ENCODE results near the gene RBM45. TPM values are rescaled to one million over a fixed set of nuclear protein-coding genes. Genes with fewer than 3 reads are reported as not detected.

The RBM45 gene, protein sequence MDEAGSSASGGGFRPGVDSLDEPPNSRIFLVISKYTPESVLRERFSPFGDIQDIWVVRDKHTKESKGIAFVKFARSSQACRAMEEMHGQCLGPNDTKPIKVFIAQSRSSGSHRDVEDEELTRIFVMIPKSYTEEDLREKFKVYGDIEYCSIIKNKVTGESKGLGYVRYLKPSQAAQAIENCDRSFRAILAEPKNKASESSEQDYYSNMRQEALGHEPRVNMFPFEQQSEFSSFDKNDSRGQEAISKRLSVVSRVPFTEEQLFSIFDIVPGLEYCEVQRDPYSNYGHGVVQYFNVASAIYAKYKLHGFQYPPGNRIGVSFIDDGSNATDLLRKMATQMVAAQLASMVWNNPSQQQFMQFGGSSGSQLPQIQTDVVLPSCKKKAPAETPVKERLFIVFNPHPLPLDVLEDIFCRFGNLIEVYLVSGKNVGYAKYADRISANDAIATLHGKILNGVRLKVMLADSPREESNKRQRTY
- total RNA-seq (10 to 100 TPM in 4 of 5 donors, 1 to 10 TPM in 1; 9.2 to 17.7 (median 15.6) TPM), total RNA-seq (7.6 to 32.0 (median 20.3) reads per million in 29 experiments)
- total RNA-seq (2013) = 22.1 TPM

- under 1% methylated on average over 52 of the region's 60 CpGs for WGBS (ENCODE audit: insufficient coverage)
- Mint-ChIP-seq H3K27me3 (no peaks in the 10 kb centered on the region), H3K4me3 (peak within 1 kb of the TSS; percentile 87 to 95 (median 93)), H3K9me3 (no peaks in the 10 kb centered on the region), H3K27ac (peak within 1 kb of the TSS; percentile 74 to 89), H3K4me1 (peaks cover 33 to 44% (median 41%) of the 10 kb centered on the region in 3 donors), H3K36me3 (peaks cover 3% of the 10 kb centered on the region)
- Histone ChIP-seq H3K4me3 (ENCODE audit: control insufficient read depth in 1 of 2, extremely low read depth in 1 of 2, low read length in 1 of 2) (peak within 1 kb of the TSS; percentile 83 to 98), H3K27ac (ENCODE audit: low read length) (peak within 1 kb of the TSS; percentile 38), H3K27me3 (replicated peaks in 1 of 2; ENCODE audit: control insufficient read depth in 2 of 2, extremely low read depth in 1 of 2, insufficient read depth in 2 of 2, low read length in 1 of 2) (peaks cover 0 to 7% of the 10 kb centered on the region in 2 experiments), H3K4me1 (ENCODE audit: control insufficient read depth in 1 of 2, extremely low read depth in 1 of 2, insufficient read depth in 2 of 2, low read length in 2 of 2) (peaks cover 2 to 14% of the 10 kb centered on the region in 2 experiments), H3K9me3 (no peaks in the 10 kb centered on the region), H3K36me3 (ENCODE audit: control insufficient read depth in 2 of 2, extremely low read depth in 1 of 2, insufficient read depth in 1 of 2, low read length in 1 of 2) (peaks cover 2 to 3% of the 10 kb centered on the region in 2 donors)
- DNase-seq (peak; percentile 52 to 90 (median 74)), ATAC-seq (replicated peaks in 1 of 4) (peak; percentile 92 to 93 (median 92))
- ChIA-PET POLR2A (interaction anchor here (0.5 to 1.1 kb wide), 2 partner anchors 301 to 332 kb away, joined by 3 read pairs; no protein-coding TSS in a partner anchor), CTCF (interaction anchor here (0.6 to 2.4 kb wide), 13 partner anchors 8 to 302 kb away, joined by 3 to 11 read pairs (median 3); no protein-coding TSS in a partner anchor)
These were observed at the start of gene RBM45 for GRCh38 chr2:178112202-178113152. RBM45 (plus strand) TSS chr2:178112437; CDS start chr2:178112547, 110 bp downstream.

DNA sequence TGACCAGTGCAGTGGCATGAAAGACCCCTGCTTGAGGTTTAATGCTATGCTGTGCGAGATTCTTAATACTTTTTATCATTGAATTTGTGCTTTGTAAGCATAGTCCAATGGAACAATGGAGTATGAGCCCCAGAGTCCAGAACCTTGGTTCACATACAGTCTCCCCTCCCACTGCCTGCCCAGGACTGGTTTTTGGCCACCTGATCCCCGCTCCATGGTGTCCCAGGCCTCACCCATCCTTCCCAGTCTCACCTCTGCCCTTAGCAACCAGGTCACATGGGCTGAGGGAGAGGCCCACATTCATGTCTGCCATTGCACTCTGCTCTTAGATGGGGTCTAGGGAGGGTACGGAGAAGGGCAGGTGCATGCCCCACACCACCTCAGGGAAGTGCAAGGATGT, 45.9 kb upstream of the RBM45 start:
- ATAC-seq (replicated peaks in 1 of 4) (no peak), DNase-seq (no peak)
- H3K36me3 Mint-ChIP-seq = no peaks in the 10 kb centered on the region
- Histone ChIP-seq H3K27ac (ENCODE audit: low read length) (no peak overlapping the region), H3K4me3 (ENCODE audit: control insufficient read depth in 1 of 2, extremely low read depth in 1 of 2, low read length in 1 of 2) (no peak overlapping the region), H3K36me3 (ENCODE audit: control insufficient read depth in 2 of 2, extremely low read depth in 1 of 2, insufficient read depth in 1 of 2, low read length in 1 of 2) (no peaks in the 10 kb centered on the region), H3K27me3 (replicated peaks in 1 of 2; ENCODE audit: control insufficient read depth in 2 of 2, extremely low read depth in 1 of 2, insufficient read depth in 2 of 2, low read length in 1 of 2) (peaks cover 3 to 9% of the 10 kb centered on the region in 2 experiments), H3K9me3 (no peaks in the 10 kb centered on the region), H3K4me1 (ENCODE audit: control insufficient read depth in 1 of 2, extremely low read depth in 1 of 2, insufficient read depth in 2 of 2, low read length in 2 of 2) (no peaks in the 10 kb centered on the region)
- no peaks in the 10 kb centered on the region for H3K4me1 Mint-ChIP-seq
- H3K9me3 Mint-ChIP-seq = peaks cover 0 to 3% (median 0%) of the 10 kb centered on the region in 3 donors
- no peak overlapping the region for H3K27ac Mint-ChIP-seq
- H3K27me3 Mint-ChIP-seq = peaks cover 23 to 26% of the 10 kb centered on the region in 2 donors
- H3K4me3 Mint-ChIP-seq = no peak overlapping the region
- ChIA-PET CTCF (no interaction called here), POLR2A (no interaction called here)
- WGBS (ENCODE audit: insufficient coverage) = 53% methylated on average over 2 of the region's 3 CpGs

DNA sequence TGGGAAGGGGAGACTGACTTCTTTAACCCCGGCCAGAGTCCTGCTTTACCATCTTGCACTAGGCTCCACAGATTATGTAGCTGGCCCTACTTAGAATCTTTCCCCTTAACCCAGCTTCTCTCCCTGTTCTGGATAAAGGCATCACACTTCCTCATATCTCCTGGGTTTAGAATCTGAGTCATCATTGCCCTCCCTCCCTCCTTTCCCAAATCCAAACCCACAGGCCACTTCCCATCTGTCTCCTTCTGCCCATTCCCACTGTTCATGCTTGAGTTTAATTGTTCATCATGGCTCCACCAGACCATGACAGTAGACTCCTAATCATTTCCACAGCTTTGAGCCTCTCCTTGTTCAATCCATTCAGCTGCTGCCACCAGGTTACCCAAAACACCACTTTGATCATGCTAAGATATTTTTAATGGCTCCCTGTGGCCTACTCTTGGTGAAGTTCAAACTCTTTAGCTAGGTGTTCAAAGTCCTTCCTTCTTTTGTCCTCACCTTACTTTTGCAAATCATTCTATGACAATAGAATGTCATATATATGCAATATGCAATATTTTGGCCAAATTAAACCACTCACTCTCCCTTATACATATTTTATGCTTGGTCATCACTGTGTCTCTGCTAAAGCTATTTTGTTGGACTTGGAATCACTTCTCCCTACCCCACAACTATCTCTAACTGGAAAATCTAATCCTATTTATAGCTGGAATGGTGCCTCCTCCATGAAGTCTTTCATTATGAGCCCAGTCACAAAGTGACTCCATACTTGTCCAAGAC, 45.2 kb upstream of the RBM45 start:
- Mint-ChIP-seq H3K27ac (no peak overlapping the region), H3K4me3 (no peak overlapping the region), H3K4me1 (no peaks in the 10 kb centered on the region), H3K36me3 (no peaks in the 10 kb centered on the region), H3K9me3 (peaks cover 0 to 3% (median 0%) of the 10 kb centered on the region in 3 donors), H3K27me3 (peaks cover 26 to 28% of the 10 kb centered on the region in 2 donors)
- ATAC-seq (replicated peaks in 1 of 4) = no peak
- ChIA-PET POLR2A (no interaction called here), CTCF (no interaction called here)
- no peaks in the 10 kb centered on the region for H3K9me3 ChIP-seq
- WGBS (ENCODE audit: insufficient coverage) = no CpG with 5 or more reads among the region's 1 CpG
- H3K27me3 ChIP-seq (replicated peaks in 1 of 2; ENCODE audit: control insufficient read depth in 2 of 2, extremely low read depth in 1 of 2, insufficient read depth in 2 of 2, low read length in 1 of 2) = peaks cover 6 to 16% of the 10 kb centered on the region in 2 experiments
- H3K4me3 ChIP-seq (ENCODE audit: control insufficient read depth in 1 of 2, extremely low read depth in 1 of 2, low read length in 1 of 2) = no peak overlapping the region
- no peak overlapping the region for H3K27ac ChIP-seq (ENCODE audit: low read length)
- H3K4me1 ChIP-seq (ENCODE audit: control insufficient read depth in 1 of 2, extremely low read depth in 1 of 2, insufficient read depth in 2 of 2, low read length in 2 of 2) = no peaks in the 10 kb centered on the region
- no peaks in the 10 kb centered on the region for H3K36me3 ChIP-seq (ENCODE audit: control insufficient read depth in 2 of 2, extremely low read depth in 1 of 2, insufficient read depth in 1 of 2, low read length in 1 of 2)
- no peak for DNase-seq

DNA sequence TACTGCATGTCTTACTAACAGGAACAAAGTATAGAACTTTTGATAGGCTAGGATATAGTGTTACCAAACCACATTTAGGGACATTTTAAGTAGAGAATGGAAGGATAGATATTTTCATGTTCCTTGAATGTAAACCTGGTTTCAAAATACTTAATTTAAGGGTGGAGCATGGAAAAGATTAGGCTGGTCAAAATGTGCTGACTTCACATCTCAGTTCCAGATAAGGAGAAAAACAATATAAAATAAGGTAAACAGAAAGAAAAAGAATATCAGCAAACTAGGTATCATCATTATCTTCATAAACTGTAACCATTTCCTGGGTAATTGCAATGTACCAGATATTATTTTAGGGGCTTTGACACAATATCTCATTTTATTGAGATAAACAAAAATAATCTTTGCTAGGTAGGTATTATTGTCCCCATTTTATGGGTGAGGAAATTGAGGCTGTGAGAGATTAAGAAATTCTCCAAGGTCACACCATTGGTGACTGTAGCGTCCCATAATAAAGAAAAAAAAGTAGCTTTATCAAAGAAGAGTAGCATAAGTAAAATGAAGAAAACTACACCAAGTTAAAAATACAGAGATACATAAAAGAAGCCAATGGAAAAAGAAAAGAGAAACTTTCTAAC, 43.3 kb upstream of the RBM45 start:
- Mint-ChIP-seq H3K4me3 (no peak overlapping the region), H3K4me1 (peaks cover 7 to 11% (median 11%) of the 10 kb centered on the region in 3 donors), H3K9me3 (peaks cover 0 to 3% (median 0%) of the 10 kb centered on the region in 3 donors), H3K27me3 (peaks cover 37 to 41% of the 10 kb centered on the region in 2 donors), H3K36me3 (no peaks in the 10 kb centered on the region), H3K27ac (no peak overlapping the region)
- H3K9me3 ChIP-seq = no peaks in the 10 kb centered on the region
- no peak for DNase-seq
- no peak for ATAC-seq (replicated peaks in 1 of 4)
- CTCF ChIA-PET = no interaction called here
- no peak overlapping the region for H3K27ac ChIP-seq (ENCODE audit: low read length)
- peaks cover 0 to 10% of the 10 kb centered on the region in 2 experiments for H3K4me1 ChIP-seq (ENCODE audit: control insufficient read depth in 1 of 2, extremely low read depth in 1 of 2, insufficient read depth in 2 of 2, low read length in 2 of 2)
- H3K36me3 ChIP-seq (ENCODE audit: control insufficient read depth in 2 of 2, extremely low read depth in 1 of 2, insufficient read depth in 1 of 2, low read length in 1 of 2) = no peaks in the 10 kb centered on the region
- peaks cover 6 to 24% of the 10 kb centered on the region in 2 experiments for H3K27me3 ChIP-seq (replicated peaks in 1 of 2; ENCODE audit: control insufficient read depth in 2 of 2, extremely low read depth in 1 of 2, insufficient read depth in 2 of 2, low read length in 1 of 2)
- POLR2A ChIA-PET = no interaction called here
- no peak overlapping the region for H3K4me3 ChIP-seq (ENCODE audit: control insufficient read depth in 1 of 2, extremely low read depth in 1 of 2, low read length in 1 of 2)
- no CpG with 5 or more reads among the region's 1 CpG for WGBS (ENCODE audit: insufficient coverage)

- H3K36me3 Mint-ChIP-seq = no peaks in the 10 kb centered on the region
- H3K4me1 Mint-ChIP-seq = peaks cover 7 to 11% (median 11%) of the 10 kb centered on the region in 3 donors
- peaks cover 43 to 47% of the 10 kb centered on the region in 2 donors for H3K27me3 Mint-ChIP-seq
- H3K4me1 ChIP-seq (ENCODE audit: control insufficient read depth in 1 of 2, extremely low read depth in 1 of 2, insufficient read depth in 2 of 2, low read length in 2 of 2) = peaks cover 0 to 10% of the 10 kb centered on the region in 2 experiments
- no peak overlapping the region for H3K27ac ChIP-seq (ENCODE audit: low read length)
- POLR2A ChIA-PET = no interaction called here
- CTCF ChIA-PET = no interaction called here
- peaks cover 0 to 3% (median 0%) of the 10 kb centered on the region in 3 donors for H3K9me3 Mint-ChIP-seq
- no peak overlapping the region for H3K27ac Mint-ChIP-seq
- no peak overlapping the region for H3K4me3 ChIP-seq (ENCODE audit: control insufficient read depth in 1 of 2, extremely low read depth in 1 of 2, low read length in 1 of 2)
- no peaks in the 10 kb centered on the region for H3K36me3 ChIP-seq (ENCODE audit: control insufficient read depth in 2 of 2, extremely low read depth in 1 of 2, insufficient read depth in 1 of 2, low read length in 1 of 2)
- no peak for ATAC-seq (replicated peaks in 1 of 4)
- H3K4me3 Mint-ChIP-seq = no peak overlapping the region
- H3K27me3 ChIP-seq (replicated peaks in 1 of 2; ENCODE audit: control insufficient read depth in 2 of 2, extremely low read depth in 1 of 2, insufficient read depth in 2 of 2, low read length in 1 of 2) = peaks cover 6 to 24% of the 10 kb centered on the region in 2 experiments
- no peaks in the 10 kb centered on the region for H3K9me3 ChIP-seq
- DNase-seq = no peak
- 60% methylated on average over 1 of the region's 1 CpG for WGBS (ENCODE audit: insufficient coverage)
These were observed 42.7 kb upstream of the RBM45 start for GRCh38 chr2:178069551-178069950.
